ENCODE data around the gene CSH2. TPM values are rescaled to one million over a fixed set of nuclear protein-coding genes. Genes with fewer than 3 reads are reported as not detected.
"Not testable (repeated sequence)": the region's sequence is repeated elsewhere in the genome, so short reads cannot be mapped to it uniquely, and the experiment has no call there.

CSH2 gene
- total RNA-seq, 1 experiment from 2014 or later = not detected

- Histone ChIP-seq H3K4me3 (ENCODE audit: low read depth, low read length, poor library complexity, severe bottlenecking) (no peak overlapping the region), H3K9me3 (ENCODE audit: low read depth, low read length, poor library complexity, severe bottlenecking) (no peaks in the 10 kb centered on the region), H3K27me3 (replicated peaks; ENCODE audit: insufficient read depth, low read depth, low read length, poor library complexity) (no peaks in the 10 kb centered on the region), H3K36me3 (ENCODE audit: insufficient read depth, low read length, poor library complexity, severe bottlenecking) (no peaks in the 10 kb centered on the region), H3K4me1 (ENCODE audit: insufficient read depth, low read length, poor library complexity, severe bottlenecking) (no peaks in the 10 kb centered on the region), H3K27ac (ENCODE audit: low read depth, low read length, poor library complexity, severe bottlenecking) (no peak overlapping the region)
- no TSS peak for BruUV-seq (replicated peaks)
- CTCF ChIA-PET = interaction anchor here (0.6 to 2.0 kb wide), 4 partner anchors 10 to 717 kb away, joined by 3 to 21 read pairs (median 4); no protein-coding TSS in a partner anchor
- no peak for TF ChIP-seq CTCF (conservative IDR thresholded peaks at IDR 0.05; ENCODE audit: low read depth, low read length)
- no peak for TF ChIP-seq EZH2 (IDR thresholded peaks at IDR 0.05; ENCODE audit: borderline replicate concordance, low read depth, low read length, poor library complexity, severe bottlenecking)
- no peak for DNase-seq (ENCODE audit: low spot score)
- intact Hi-C loops (cut with micrococcal nuclease; ENCODE audit: unreplicated experiment) = loop anchor here (2.0 to 10.0 kb wide), 4 partner anchors 28 to 366 kb away; partner anchors contain the start of gene ERN1
- POLR2A ChIA-PET (ENCODE audit: low non-redundant PET) = no interaction called here
These were observed 44.8 kb upstream of the CSH2 start for GRCh38 chr17:63918305-63918704.

DNA sequence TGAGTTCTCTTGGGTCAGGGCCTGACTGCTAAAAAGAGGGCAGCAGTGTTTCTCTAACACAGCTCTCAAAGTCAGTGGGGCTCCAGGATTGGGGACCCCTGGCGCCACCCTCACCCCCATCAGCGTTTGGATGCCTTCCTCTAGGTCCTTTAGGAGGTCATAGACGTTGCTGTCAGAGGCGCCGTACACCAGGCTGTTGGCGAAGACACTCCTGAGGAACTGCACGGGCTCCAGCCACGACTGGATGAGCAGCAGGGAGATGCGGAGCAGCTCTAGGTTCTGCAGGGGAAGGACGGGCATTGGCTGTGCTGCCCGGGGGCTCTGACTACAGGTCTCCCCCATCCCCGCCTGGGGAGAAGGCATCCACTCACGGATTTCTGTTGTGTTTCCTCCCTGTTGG lies 44.2 kb upstream of the CSH2 start:
- no peaks in the 10 kb centered on the region for H3K36me3 ChIP-seq (ENCODE audit: insufficient read depth, low read length, poor library complexity, severe bottlenecking)
- no peaks in the 10 kb centered on the region for H3K4me1 ChIP-seq (ENCODE audit: insufficient read depth, low read length, poor library complexity, severe bottlenecking)
- intact Hi-C loops (cut with micrococcal nuclease; ENCODE audit: unreplicated experiment) = loop anchor here (2.0 to 10.0 kb wide), 4 partner anchors 29 to 367 kb away; partner anchors contain the start of gene ERN1
- TF ChIP-seq CTCF (conservative IDR thresholded peaks at IDR 0.05; ENCODE audit: low read depth, low read length) (no peak), EZH2 (IDR thresholded peaks at IDR 0.05; ENCODE audit: borderline replicate concordance, low read depth, low read length, poor library complexity, severe bottlenecking) (no peak)
- no TSS peak for BruUV-seq (replicated peaks)
- CTCF ChIA-PET = interaction anchor here (1.3 kb wide), 1 partner anchor 216 kb away, joined by 5 read pairs; no protein-coding TSS in a partner anchor
- no peaks in the 10 kb centered on the region for H3K27me3 ChIP-seq (replicated peaks; ENCODE audit: insufficient read depth, low read depth, low read length, poor library complexity)
- no peak overlapping the region for H3K27ac ChIP-seq (ENCODE audit: low read depth, low read length, poor library complexity, severe bottlenecking)
- POLR2A ChIA-PET (ENCODE audit: low non-redundant PET) = interaction anchor here (0.6 kb wide), 1 partner anchor 495 kb away, joined by 3 read pairs; no protein-coding TSS in a partner anchor
- H3K9me3 ChIP-seq (ENCODE audit: low read depth, low read length, poor library complexity, severe bottlenecking) = no peaks in the 10 kb centered on the region
- no peak overlapping the region for H3K4me3 ChIP-seq (ENCODE audit: low read depth, low read length, poor library complexity, severe bottlenecking)
- no peak for DNase-seq (ENCODE audit: low spot score)

GRCh38 chr17:63917206-63917605 lies 43.7 kb upstream of the CSH2 start:
- H3K36me3 ChIP-seq (ENCODE audit: insufficient read depth, low read length, poor library complexity, severe bottlenecking); BruUV-seq (replicated peaks); H3K27ac ChIP-seq (ENCODE audit: low read depth, low read length, poor library complexity, severe bottlenecking); POLR2A ChIA-PET (ENCODE audit: low non-redundant PET); DNase-seq (ENCODE audit: low spot score); H3K4me1 ChIP-seq (ENCODE audit: insufficient read depth, low read length, poor library complexity, severe bottlenecking); H3K9me3 ChIP-seq (ENCODE audit: low read depth, low read length, poor library complexity, severe bottlenecking); H3K4me3 ChIP-seq (ENCODE audit: low read depth, low read length, poor library complexity, severe bottlenecking); H3K27me3 ChIP-seq (replicated peaks; ENCODE audit: insufficient read depth, low read depth, low read length, poor library complexity): not testable (repeated sequence)
- CTCF ChIA-PET = interaction anchor here (1.3 kb wide), 1 partner anchor 216 kb away, joined by 5 read pairs; no protein-coding TSS in a partner anchor
- intact Hi-C loops (cut with micrococcal nuclease; ENCODE audit: unreplicated experiment) = loop anchor here (5.0 to 10.0 kb wide), 3 partner anchors 110 to 368 kb away; partner anchors contain the start of gene ERN1
